ENCODE data around the gene CCL28. TPM values are rescaled to one million over a fixed set of nuclear protein-coding genes. Genes with fewer than 3 reads are reported as not detected.

The CCL28 gene
- total and polyA plus RNA-seq, 2 experiments from 2014 or later, result 5.7 to 7.1 TPM

DNA sequence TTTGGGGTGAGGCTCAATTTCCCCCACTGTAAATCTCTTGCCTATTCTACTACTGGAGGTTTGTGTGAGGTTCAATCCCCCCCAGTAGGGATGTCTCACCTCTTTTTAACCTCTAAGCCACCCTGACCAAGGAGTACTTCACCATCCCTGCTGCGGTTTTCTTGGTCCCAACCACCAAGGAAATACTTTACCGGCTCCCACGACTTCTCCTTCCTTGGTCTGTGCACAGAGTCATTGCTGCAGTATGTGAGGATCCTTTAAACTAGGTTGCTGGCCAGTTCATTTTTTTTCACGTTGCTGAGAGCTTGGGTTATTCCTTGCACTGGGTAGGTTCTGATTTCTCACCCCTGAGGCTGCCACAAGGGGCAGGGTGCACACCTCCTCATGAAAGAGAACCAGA lies 76.5 kb downstream of the CCL28 start (continued):
- TF ChIP-seq CTCF (conservative IDR thresholded peaks at IDR 0.05; ENCODE audit: low read depth in 2 of 2), result no peak
- TF ChIP-seq, protein P1, sequence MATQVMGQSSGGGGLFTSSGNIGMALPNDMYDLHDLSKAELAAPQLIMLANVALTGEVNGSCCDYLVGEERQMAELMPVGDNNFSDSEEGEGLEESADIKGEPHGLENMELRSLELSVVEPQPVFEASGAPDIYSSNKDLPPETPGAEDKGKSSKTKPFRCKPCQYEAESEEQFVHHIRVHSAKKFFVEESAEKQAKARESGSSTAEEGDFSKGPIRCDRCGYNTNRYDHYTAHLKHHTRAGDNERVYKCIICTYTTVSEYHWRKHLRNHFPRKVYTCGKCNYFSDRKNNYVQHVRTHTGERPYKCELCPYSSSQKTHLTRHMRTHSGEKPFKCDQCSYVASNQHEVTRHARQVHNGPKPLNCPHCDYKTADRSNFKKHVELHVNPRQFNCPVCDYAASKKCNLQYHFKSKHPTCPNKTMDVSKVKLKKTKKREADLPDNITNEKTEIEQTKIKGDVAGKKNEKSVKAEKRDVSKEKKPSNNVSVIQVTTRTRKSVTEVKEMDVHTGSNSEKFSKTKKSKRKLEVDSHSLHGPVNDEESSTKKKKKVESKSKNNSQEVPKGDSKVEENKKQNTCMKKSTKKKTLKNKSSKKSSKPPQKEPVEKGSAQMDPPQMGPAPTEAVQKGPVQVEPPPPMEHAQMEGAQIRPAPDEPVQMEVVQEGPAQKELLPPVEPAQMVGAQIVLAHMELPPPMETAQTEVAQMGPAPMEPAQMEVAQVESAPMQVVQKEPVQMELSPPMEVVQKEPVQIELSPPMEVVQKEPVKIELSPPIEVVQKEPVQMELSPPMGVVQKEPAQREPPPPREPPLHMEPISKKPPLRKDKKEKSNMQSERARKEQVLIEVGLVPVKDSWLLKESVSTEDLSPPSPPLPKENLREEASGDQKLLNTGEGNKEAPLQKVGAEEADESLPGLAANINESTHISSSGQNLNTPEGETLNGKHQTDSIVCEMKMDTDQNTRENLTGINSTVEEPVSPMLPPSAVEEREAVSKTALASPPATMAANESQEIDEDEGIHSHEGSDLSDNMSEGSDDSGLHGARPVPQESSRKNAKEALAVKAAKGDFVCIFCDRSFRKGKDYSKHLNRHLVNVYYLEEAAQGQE (IDR thresholded peaks at IDR 0.05; ENCODE audit: unreplicated experiment), result no peak
- TF ChIP-seq EZH2 (IDR thresholded peaks at IDR 0.05; ENCODE audit: low read depth, unreplicated experiment), result no peak
- TF ChIP-seq JUNB (IDR thresholded peaks at IDR 0.05; ENCODE audit: unreplicated experiment), result no peak
- no peak for TF ChIP-seq CREB1 (CRISPR knock-in tag; IDR thresholded peaks at IDR 0.05; ENCODE audit: low read depth)
- TF ChIP-seq, protein P2, sequence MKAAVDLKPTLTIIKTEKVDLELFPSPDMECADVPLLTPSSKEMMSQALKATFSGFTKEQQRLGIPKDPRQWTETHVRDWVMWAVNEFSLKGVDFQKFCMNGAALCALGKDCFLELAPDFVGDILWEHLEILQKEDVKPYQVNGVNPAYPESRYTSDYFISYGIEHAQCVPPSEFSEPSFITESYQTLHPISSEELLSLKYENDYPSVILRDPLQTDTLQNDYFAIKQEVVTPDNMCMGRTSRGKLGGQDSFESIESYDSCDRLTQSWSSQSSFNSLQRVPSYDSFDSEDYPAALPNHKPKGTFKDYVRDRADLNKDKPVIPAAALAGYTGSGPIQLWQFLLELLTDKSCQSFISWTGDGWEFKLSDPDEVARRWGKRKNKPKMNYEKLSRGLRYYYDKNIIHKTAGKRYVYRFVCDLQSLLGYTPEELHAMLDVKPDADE (IDR thresholded peaks at IDR 0.05), result no peak
- no peak for TF ChIP-seq EZH2phosphoT487 (IDR thresholded peaks at IDR 0.05; ENCODE audit: unreplicated experiment)
- no peak for TF ChIP-seq STAT1 (IDR thresholded peaks at IDR 0.05; ENCODE audit: unreplicated experiment)

GRCh38 chr5:43332401-43332800 lies 79.8 kb downstream of the CCL28 start:
- no peak overlapping the region for H3K27ac Mint-ChIP-seq
- H3K27me3 Mint-ChIP-seq (ENCODE audit: insufficient read depth, low read depth, poor library complexity), result peaks cover 2% of the 10 kb centered on the region
- Histone ChIP-seq H3K4me2 (no peak overlapping the region), H3K4me1 (ENCODE audit: insufficient read depth) (no peaks in the 10 kb centered on the region), H3K36me3 (ENCODE audit: insufficient read depth) (no peaks in the 10 kb centered on the region; the same call in 1 of the 2 replicates), H4K20me1 (replicated peaks; ENCODE audit: insufficient read depth) (no peaks in the 10 kb centered on the region), H3K9me2 (ENCODE audit: insufficient read depth) (no peaks in the 10 kb centered on the region), H3K79me2 (replicated peaks; ENCODE audit: insufficient read depth) (no peaks in the 10 kb centered on the region), H3K4me3 (no peak overlapping the region), H3F3A (replicated peaks; ENCODE audit: low read depth) (no peaks in the 10 kb centered on the region), H3K27ac (ENCODE audit: low read depth) (no peak overlapping the region), H2AFZ (no peak overlapping the region), H3K27me3 (ENCODE audit: insufficient read depth) (no peaks in the 10 kb centered on the region)
- ATAC-seq (no peak), DNase-seq (ENCODE audit: low spot score) (no peak)
- H3K36me3 Mint-ChIP-seq (ENCODE audit: low read depth), result peaks cover 21% of the 10 kb centered on the region
- peaks cover 27% of the 10 kb centered on the region for H3K9me3 Mint-ChIP-seq
- H3K4me3 Mint-ChIP-seq, result no peak overlapping the region
- H3K4me1 Mint-ChIP-seq, result no peaks in the 10 kb centered on the region
- no peak for TF ChIP-seq NANOG (IDR thresholded peaks at IDR 0.05; ENCODE audit: borderline replicate concordance)
- no peak for TF ChIP-seq ZNF114 (CRISPR knock-in tag; IDR thresholded peaks at IDR 0.05)
- no peak for TF ChIP-seq JUNB (IDR thresholded peaks at IDR 0.05; ENCODE audit: unreplicated experiment)
- TF ChIP-seq, protein P1 (IDR thresholded peaks at IDR 0.05; ENCODE audit: unreplicated experiment), result no peak
- no peak for TF ChIP-seq ZNF331 (CRISPR knock-in tag; IDR thresholded peaks at IDR 0.05; ENCODE audit: low read depth)
- TF ChIP-seq POLR2AphosphoS5 (IDR thresholded peaks at IDR 0.05; ENCODE audit: low read depth), result no peak
- TF ChIP-seq EZH2 (IDR thresholded peaks at IDR 0.05; ENCODE audit: low read depth, unreplicated experiment), result no peak
